ENCODE measurements around the gene ATXN3. TPM values are rescaled to one million over a fixed set of nuclear protein-coding genes. Genes with fewer than 3 reads are reported as not detected.
"Not testable (repeated sequence)": the region's sequence is repeated elsewhere in the genome, so short reads cannot be mapped to it uniquely, and the experiment has no call there.

Gene ATXN3
- polyA plus RNA-seq, 12 donors: 13.8 to 42.8 (median 19.6) TPM; not detected in 1

DNA sequence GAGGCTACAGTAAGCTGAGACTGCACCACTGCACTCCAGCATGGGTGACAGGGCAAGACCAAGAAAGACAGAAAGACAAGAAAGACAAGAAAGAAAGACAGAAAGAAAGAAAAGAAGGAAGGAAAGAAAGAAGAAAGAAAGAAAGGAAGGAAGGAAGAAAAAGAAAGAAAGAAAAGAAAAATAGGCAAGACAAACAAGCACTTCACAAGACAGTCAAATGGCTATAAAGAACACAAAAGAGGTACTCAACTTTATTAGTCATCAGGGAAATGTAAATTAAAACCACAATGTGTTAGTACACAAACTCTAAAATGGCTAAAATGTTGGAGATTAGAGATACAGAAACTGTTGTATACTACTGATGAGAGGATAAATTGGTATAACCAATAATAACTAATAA is 6.6 kb downstream of the ATXN3 start:
- DNase-seq: no peak

- DNase-seq: no peak
Observed at GRCh38 chr14:92093320-92093719, 13.1 kb downstream of the ATXN3 start.

DNA sequence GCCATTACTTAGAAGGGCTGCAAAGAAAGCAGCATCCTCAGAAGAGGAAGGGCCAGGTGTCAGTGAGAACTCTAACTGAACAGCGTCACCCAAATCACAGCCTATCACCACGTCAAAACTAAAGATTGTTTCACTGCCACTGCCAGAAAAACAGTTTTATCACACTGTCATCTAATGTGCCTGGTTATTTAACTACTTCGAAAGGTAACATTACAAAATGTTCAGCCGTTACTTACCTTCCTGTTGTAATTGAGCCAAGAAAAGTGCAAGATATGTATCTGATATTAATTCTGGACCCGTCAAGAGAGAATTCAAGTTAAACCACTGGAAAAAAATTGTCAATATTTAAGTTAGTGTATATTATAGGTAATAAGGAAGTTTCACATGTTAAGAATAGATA is 17.9 kb downstream of the ATXN3 start:
- DNase-seq: no peak

DNA sequence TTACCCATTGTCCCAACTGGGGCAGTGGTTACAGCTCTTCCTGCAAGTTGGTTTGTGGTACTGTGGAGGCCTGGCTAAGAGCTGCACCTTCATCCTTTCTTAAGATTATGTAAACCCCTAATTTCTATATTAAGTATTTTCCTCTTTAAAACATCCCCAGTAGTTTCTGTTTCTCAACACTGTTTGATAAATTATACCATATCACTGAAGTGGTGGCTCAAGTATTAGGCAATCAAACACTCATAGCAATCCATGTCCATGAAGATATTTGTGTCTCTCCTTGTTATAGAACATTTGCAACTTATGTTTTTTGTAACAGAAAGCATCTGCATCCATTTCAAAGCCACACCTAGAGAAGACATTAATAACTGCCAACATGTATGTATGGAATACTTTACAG is 31.8 kb downstream of the ATXN3 start:
- DNase-seq: no peak

- no peak for DNase-seq
Observed at GRCh38 chr14:92058006-92058917, 48.1 kb downstream of the ATXN3 start.

GRCh38 chr14:92049781-92050180 is 56.6 kb downstream of the ATXN3 start:
- DNase-seq: no peak

DNA sequence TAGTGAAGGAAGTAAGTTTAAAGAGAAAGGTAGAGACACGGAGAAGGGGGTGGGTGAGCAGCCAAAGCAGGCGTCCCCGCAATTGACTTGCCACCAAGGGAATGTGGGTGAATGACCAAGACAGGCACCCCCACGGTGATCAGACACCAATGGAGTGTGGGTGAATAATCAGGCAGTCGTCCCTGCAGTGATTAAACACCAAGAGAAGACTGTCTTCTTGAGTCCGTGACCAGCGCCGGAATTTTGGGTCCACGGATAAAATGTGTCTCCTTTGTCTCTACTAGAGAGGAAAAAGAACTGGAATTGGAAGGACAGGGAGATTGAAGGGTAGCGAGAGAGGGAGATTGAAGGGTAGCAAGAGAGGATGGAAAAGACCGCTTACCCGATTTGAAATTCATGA is 57.2 kb downstream of the ATXN3 start:
- not testable (repeated sequence) for DNase-seq

DNA sequence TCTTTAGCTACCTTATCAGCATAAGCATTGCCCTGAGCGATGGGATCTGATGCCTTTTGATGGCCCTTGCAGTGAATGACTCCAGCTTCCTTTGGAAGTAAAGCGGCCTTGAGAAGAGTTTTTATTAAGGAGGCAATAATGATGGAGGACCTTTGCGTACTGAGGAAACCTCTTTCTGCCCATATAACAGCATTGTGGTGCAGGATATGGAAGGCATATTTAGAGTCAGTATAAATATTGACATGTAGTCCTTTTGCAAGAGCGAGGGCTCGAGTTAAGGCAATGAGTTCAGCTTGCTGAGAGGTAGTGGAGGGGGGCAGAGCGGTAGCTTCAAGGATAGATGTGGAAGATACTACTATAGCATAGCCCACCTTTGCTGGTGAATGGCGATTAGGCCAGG is 60.5 kb downstream of the ATXN3 start:
- not testable (repeated sequence) for DNase-seq

- not testable (repeated sequence) for DNase-seq
Observed at GRCh38 chr14:92041766-92042165, 64.6 kb downstream of the ATXN3 start.

DNA sequence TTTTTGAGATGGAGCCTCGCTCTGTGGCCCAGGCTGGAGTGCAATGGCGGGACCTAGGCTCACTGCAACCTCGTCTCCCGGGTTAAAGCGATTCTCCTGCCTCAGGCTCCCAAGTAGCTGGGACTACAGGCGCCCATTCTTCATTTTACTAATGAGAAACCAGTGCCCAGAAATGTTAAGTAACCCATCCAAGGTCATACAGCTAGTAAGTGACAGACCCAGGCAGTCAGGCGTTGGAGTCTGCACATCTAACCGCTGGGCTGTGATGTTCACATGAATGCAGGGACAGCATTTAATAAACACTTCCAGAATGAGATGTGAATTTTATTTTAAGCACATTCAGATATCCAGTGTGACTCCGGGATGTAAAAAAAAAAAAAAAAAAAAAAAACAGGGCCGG is 65.2 kb downstream of the ATXN3 start:
- DNase-seq: no peak

DNA sequence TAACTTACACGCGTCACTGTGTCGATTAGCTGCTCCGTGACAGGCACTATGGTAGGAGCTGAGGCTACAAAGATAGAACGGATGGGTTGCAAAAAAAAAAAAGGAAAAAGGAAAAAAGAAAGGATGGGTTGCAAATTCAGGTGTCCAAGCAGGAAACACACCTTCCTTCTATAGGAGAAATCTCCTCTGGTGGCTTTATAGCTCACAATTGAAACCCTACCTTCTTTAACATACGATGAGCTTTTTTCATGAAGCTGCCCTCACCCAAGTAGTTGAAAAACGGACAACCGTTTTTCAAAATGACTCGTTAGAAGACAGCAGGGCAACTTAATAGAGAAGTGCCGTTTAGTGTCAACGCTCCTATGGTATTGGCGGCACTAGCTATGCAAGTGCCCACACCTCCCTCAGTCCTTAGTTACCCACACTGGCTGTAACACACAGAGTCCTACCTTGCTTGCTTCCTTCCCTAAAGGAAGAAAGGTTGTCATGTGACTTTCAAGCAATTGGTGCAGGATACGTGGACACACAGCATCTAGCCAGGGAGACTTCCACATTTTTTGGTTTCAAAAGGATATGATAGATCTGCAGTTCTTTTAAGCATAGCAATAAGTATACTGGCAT is 65.8 kb downstream of the ATXN3 start:
- DNase-seq: peak; percentile 34

DNA sequence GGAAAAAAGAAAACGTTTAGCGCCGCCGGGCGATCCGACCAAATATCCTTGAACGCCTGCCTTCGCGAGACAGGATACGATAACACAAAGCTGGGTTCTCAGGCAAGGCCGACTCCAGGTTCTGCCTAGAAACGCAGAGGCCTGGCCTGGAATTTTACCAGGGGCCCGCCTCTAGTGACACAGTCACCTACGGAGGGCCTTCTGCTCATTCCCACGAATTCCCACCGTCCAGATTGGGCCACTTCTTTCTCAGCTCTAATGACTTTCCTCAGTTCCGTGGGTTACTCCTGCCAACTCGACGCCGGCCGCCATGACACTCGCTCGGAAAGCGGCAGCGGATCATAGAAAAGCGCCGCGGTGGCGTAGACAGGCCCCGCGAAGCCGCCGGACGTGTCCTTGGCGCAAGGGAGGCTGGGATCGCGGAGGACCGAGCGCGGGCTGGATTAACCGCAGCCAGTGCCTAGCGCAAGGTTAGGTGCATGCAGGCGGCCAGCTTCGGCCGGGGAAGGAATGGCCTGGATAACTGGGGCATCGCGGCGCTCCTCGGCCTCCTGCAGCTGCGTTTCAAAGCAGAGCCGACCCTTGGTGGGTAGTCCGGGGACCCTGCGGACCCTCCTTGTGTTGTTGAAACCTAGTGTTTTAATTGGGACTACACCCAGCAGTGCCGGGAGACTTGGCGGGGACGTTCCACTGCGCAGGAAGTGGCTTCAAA is 66.5 kb downstream of the ATXN3 start, which contains the start of gene TRIP11:
TSS of gene TRIP11 (minus strand) at position 341 of the 712 bp plus-strand sequence. CDS start 374 bp downstream, outside the sequence.
- peak; percentile 96 for DNase-seq

GRCh38 chr14:92039063-92039718 is 67.2 kb downstream of the ATXN3 start:
- DNase-seq: peak; percentile 77

DNA sequence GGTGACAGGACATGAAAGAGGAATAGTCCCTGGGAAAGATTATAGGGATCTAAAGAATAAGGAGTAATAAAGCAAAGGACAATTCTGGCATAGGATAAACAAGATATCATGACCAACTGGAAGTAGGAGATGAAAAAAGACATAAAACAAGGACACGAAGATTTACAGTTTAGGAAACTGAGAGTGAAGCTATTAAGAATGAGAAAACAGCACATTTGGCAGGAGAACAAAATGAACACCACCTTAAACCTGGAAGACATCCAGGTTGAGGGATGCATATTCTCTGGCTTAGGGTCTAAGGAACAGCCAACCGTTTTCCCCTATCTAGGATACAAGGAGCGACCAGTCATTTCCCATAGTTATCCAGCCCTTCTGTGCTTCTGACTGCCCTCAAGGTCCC is 68.4 kb downstream of the ATXN3 start:
- no peak for DNase-seq

GRCh38 chr14:92035890-92036289 is 70.5 kb downstream of the ATXN3 start:
- DNase-seq: no peak

- DNase-seq: no peak
Observed at GRCh38 chr14:92033906-92034687, 72.3 kb downstream of the ATXN3 start.

DNA sequence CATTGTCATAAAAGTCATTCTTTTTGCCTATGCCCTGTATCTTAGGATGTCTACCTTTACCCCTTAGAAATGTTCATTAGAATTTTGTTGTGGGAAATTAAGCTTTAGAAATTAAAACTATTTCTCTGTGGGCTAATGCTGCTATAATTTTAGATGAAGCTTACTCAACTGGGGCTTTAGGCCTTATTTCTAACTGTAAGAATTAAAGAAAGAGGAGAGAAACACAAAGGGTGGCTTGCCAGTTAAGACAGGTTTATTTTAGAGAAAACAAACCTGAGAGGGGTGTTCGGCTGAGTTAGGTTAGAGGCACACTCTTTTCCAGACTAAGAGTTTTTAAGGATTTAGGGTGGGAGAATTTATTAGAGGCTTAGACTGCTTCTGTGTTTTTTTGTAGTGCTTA is 72.9 kb downstream of the ATXN3 start:
- no peak for DNase-seq

DNA sequence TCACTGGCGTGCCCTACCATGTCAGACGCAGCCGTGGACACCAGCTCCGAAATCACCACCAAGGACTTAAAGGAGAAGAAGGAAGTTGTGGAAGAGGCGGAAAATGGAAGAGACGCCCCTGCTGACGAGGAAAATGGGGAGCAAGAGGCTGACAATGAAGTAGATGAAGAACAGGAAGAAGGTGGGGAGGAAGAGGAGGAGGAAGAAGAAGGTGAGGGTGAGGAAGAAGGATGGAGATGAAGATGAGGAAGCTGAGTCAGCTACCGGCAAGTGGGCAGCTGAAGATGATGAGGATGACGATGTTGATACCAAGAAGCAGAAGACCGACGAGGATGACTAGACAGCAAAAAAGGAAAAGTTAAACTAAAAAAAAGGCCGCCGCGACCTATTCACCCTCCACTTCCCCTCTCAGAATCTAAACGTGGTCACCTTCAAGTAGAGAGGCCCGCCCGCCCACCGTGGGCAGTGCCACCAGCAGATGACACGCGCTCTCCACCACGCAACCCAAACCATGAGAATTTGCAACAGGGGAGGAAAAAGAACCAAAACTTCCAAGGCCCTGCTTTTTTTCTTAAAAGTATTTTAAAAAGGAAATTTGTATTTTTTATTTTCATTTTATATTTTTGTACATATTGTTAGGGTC is 79.7 kb downstream of the ATXN3 start:
- DNase-seq: no peak

DNA sequence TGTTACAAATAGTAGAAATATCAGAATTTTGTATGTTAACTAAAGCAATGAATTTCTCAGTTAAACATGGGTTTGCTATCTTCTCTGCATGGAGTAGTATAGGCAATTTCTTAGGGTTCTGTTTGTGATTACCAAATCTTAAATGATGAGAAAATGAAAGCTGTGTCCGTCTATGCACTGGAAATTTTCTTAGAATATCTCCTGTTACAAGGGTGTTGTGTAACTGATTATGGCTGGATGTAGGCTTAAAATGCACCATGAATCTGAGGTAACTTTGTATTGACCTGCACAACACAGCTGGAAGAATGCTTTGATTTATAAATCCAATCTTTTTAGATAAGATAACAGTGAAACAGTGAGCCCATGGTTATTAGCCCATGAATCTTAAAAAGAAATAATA is 84.3 kb downstream of the ATXN3 start:
- DNase-seq: no peak

GRCh38 chr14:92021523-92021922 is 84.9 kb downstream of the ATXN3 start:
- no peak for DNase-seq

DNA sequence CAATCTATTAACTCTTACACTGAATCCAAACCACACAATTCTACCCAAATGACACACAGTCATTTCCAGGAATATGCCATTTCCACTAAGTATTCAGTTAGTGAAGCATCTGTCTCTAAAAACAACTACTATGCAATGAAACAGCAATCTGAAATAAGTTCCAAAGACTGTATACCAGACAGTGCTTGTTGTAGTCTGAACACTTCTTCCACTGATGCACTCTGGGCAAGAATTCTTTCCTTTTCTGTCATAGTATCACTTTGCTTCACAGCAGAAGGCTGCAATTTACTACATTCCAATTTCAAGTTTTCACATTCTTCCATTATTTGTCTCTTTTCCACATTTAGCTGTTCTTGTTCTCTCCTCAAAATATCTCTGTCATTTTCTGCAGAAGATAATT is 92.3 kb downstream of the ATXN3 start:
- DNase-seq: no peak

Measured in muscle of arm (tissue), 12 donors.